Kidney epithelial cell (primary cell): Measurements from ENCODE around the gene CTIF. TPM values are rescaled to one million over a fixed set of nuclear protein-coding genes. Genes with fewer than 3 reads are reported as not detected.

Experiments used
- DNase-seq: peaks from one replicate; pipeline ENCODE4 v3.0.0-alpha.2; 2010; ENCODE audit warnings: low read depth
- H3K27me3 ChIP-seq: 2 replicates; pipeline ENCODE4 v1.6.0; 2011; ENCODE audit warnings: low read length; ENCODE audit not compliant: control insufficient read depth, insufficient read depth
- H3K36me3 ChIP-seq: 2 replicates; pipeline ENCODE4 v1.5.1; 2011; ENCODE audit warnings: low read length; ENCODE audit not compliant: control insufficient read depth, insufficient read depth
- H3K4me3 ChIP-seq: 2 replicates; pipeline ENCODE4 v1.5.1; 2011; ENCODE audit warnings: low read depth, mild to moderate bottlenecking, control low read depth, low read length
- total RNA-seq: library from RNA; depleted of rRNA; stranded (reverse); fragments of >200 nt; gene quantifications from 2 replicates; pipeline ENCODE4 v1.2.3, GENCODE V29; 2015
- TF ChIP-seq, protein P1 (sequence below): IDR thresholded peaks from 2 replicates; pipeline ENCODE4 v1.5.1; 2011; ENCODE audit warnings: mild to moderate bottlenecking, moderate library complexity, low read length, control low read depth, inconsistent platforms; ENCODE audit not compliant: insufficient read depth, poor library complexity, severe bottlenecking

Gene CTIF
- total RNA-seq, 1 donor from 2014 or later = 24.3 TPM

DNA sequence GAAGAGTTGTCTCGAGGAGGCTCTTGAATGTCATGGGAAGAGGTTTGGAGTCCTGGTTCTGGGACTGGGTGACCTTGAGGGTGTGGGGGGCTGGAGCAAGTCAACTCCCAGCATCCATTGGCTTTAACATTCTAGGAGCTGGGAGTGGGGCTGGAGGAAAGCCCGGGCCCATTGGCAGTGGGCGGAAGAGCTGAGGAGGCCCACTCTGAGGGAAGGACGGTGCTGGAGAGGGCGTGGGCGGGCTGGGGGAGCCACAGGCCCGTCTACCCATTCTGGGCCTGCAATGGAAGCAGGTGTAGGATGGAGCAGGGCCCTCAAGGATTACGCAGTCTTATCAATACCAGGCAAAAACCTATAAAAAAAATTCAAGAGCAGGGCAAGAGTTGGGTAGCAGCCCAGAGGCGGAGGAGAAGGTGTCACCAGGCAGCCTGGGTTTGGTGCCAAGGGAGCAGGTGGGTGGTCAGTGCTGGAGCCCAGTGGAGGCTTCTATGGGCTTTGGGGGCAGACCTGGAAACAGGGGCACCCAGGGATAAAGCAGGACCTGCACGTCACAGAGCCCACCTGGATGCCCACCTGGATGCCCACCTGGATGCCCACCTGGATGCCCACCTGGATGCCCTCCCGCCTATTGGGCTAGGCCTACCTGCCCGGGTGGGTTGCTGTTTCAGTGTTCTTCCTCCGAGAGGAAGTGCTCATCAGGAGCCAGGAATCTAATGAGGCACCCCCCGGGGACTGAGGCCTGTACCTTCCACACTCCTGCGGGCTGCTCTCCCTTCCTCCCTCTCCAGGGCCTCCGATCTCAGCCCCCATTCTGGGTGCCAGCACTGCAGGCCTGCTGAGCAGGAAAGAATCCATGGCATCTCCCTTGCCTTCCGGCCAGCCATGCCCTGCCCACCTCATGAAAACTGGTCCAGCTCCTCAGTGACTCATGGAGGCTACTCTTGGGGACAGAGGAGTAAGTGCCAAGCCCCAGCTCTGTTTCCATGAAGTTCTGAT, 71.3 kb downstream of the CTIF start:
- DNase-seq = no peak
- no peaks in the 10 kb centered on the region for H3K27me3 ChIP-seq
- TF ChIP-seq, protein P1, sequence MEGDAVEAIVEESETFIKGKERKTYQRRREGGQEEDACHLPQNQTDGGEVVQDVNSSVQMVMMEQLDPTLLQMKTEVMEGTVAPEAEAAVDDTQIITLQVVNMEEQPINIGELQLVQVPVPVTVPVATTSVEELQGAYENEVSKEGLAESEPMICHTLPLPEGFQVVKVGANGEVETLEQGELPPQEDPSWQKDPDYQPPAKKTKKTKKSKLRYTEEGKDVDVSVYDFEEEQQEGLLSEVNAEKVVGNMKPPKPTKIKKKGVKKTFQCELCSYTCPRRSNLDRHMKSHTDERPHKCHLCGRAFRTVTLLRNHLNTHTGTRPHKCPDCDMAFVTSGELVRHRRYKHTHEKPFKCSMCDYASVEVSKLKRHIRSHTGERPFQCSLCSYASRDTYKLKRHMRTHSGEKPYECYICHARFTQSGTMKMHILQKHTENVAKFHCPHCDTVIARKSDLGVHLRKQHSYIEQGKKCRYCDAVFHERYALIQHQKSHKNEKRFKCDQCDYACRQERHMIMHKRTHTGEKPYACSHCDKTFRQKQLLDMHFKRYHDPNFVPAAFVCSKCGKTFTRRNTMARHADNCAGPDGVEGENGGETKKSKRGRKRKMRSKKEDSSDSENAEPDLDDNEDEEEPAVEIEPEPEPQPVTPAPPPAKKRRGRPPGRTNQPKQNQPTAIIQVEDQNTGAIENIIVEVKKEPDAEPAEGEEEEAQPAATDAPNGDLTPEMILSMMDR = no peak
- no peak overlapping the region for H3K4me3 ChIP-seq
- H3K36me3 ChIP-seq = no peaks in the 10 kb centered on the region

DNA sequence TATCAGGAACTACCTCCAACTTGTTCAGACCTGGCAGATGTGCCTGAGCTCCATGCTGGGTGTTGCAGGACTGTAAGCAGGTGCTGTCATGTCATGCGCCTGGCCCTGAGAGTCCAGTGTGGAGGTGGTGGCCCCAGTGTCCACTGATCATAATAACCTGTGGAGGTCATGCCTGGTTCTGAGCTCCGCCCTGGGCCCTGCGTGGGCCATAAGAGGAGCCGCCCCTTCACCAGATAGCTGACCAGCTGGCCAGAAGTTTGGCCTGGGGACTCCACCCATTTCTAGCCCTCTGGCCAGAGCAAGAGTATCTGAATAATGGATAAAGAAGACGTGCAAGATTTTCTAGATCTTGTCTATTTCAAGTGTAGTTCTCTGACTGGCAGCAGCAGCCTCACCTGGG, 72.4 kb downstream of the CTIF start:
- DNase-seq = no peak
- TF ChIP-seq, protein P1 = no peak
- Histone ChIP-seq H3K27me3 (no peaks in the 10 kb centered on the region), H3K4me3 (no peak overlapping the region), H3K36me3 (no peaks in the 10 kb centered on the region)

DNA sequence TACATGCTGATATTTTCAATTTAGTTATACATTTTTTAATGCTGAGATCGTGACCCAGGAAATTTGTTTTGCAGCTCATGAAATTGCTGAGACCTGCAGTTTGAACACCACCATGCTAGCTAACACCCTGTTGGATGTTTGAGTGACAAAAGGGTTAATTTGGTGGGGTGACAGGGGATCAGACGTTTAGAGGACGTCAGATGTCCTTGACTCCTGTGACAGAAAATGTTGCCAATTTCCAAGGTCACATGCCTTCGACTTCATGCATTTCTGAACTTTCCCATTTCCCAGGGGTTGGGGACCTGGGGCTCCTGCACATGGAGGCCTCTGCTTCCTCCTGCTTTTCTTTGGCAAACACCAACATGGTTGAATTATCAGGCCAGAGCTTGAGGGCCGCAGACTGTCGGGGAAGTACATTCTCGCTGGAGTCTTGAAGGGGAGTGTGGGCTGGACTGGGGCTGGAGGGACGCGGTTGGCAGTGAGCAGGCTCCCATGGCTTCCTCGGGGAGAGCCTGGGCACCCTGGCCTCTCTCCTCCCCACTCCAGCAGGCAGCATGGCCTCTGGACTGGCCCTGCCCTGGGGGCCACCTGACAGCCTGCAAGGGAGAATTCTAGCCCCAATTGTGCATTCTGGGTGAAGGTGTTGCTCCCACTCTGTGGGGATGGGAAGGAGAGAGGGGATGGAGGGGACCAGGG, 73.1 kb downstream of the CTIF start:
- Histone ChIP-seq H3K36me3 (no peaks in the 10 kb centered on the region), H3K27me3 (no peaks in the 10 kb centered on the region), H3K4me3 (no peak overlapping the region)
- TF ChIP-seq, protein P1 = no peak
- DNase-seq = no peak

DNA sequence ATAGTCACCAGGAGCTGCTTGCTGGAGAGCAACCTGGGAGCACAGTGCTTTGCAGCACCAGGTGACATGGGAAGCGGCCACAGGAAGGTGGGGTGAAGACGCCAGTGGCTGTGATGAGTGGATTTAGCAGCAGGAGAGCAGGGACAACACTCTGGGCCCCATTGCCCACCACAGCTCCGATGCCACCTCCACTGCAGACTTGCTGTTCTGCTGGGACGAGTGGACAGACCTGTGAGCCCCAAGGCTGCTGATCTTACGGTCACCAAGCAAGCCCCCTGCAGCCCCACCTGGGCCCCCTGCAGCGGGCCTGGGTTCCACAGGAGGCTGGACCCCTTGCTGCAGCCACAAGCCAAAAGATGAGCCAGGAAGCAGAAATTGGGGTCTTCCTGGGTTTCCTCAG, 73.7 kb downstream of the CTIF start:
- no peak for DNase-seq
- no peaks in the 10 kb centered on the region for H3K27me3 ChIP-seq
- no peaks in the 10 kb centered on the region for H3K36me3 ChIP-seq
- TF ChIP-seq, protein P1 = no peak
- H3K4me3 ChIP-seq = no peak overlapping the region

DNA sequence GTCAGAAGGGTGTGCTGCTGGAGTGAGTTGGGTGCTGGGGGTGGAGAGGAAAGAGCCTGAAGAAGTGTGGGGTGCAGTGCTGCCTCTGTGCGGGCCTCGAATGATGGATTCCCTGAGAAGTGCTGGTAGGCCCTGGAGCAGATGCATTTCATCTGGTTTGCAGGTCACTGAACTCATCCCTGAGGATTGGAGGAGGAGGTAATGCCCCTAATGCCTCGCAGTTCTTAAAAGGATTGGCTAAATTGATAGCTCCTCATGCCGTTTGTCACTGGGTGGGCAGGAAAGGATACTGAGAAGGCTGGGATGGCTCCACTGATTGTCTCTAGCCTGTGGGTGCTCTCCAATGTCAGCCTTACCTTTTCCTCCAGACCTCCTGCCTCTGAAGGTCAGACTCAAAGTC, 74.1 kb downstream of the CTIF start:
- no peak overlapping the region for H3K4me3 ChIP-seq
- no peak for DNase-seq
- H3K36me3 ChIP-seq = no peaks in the 10 kb centered on the region
- no peaks in the 10 kb centered on the region for H3K27me3 ChIP-seq
- TF ChIP-seq, protein P1 = no peak
